ENCODE data around the gene CHD5. TPM values are rescaled to one million over a fixed set of nuclear protein-coding genes. Genes with fewer than 3 reads are reported as not detected.

CHD5 gene
- polyA plus RNA-seq, 1 donor from 2014 or later: 22.0 TPM

GRCh38 chr1:6134206-6134605 is 45.9 kb downstream of the CHD5 start:
- Histone ChIP-seq H3K36me3 (ENCODE audit: insufficient read depth, low read length) (no peaks in the 10 kb centered on the region), H4K20me1 (ENCODE audit: insufficient read depth) (no peaks in the 10 kb centered on the region)

GRCh38 chr1:6133146-6133895 is 46.8 kb downstream of the CHD5 start:
- Histone ChIP-seq H3K9me2 (ENCODE audit: insufficient read depth, low read length) (no peaks in the 10 kb centered on the region), H3K36me3 (ENCODE audit: insufficient read depth, low read length) (no peaks in the 10 kb centered on the region), H3K27me3 (ENCODE audit: insufficient read depth, low read depth, low read length) (no peaks in the 10 kb centered on the region), H3K4me2 (ENCODE audit: low read length) (no peak overlapping the region), H4K20me1 (ENCODE audit: insufficient read depth) (no peaks in the 10 kb centered on the region), H3K9ac (ENCODE audit: low read length) (no peak overlapping the region), H3K9me3 (ENCODE audit: low read length) (no peaks in the 10 kb centered on the region), H3F3A (ENCODE audit: insufficient read depth, low read length, poor library complexity, severe bottlenecking) (no peaks in the 10 kb centered on the region), H2AFZ (ENCODE audit: low read depth, low read length) (no peak overlapping the region), H3K79me2 (replicated peaks; ENCODE audit: insufficient read depth, low read length) (no peaks in the 10 kb centered on the region), H3K27ac (ENCODE audit: low read length) (no peak overlapping the region), H3K4me3 (ENCODE audit: low read length) (no peak overlapping the region)
- TF ChIP-seq MXI1 (conservative IDR thresholded peaks at IDR 0.05; ENCODE audit: poor library complexity, severe bottlenecking) (no peak), TAF1 (IDR thresholded peaks at IDR 0.05; ENCODE audit: low read depth) (no peak), POLR2AphosphoS5 (IDR thresholded peaks at IDR 0.05) (no peak), EZH2 (IDR thresholded peaks at IDR 0.05; ENCODE audit: borderline replicate concordance, insufficient read depth, low read length, poor library complexity, severe bottlenecking) (no peak), RAD21 (conservative IDR thresholded peaks at IDR 0.05) (no peak), CTCF (IDR thresholded peaks at IDR 0.05; ENCODE audit: poor library complexity, severe bottlenecking) (no peak), EP300 (conservative IDR thresholded peaks at IDR 0.05; ENCODE audit: poor library complexity, severe bottlenecking) (no peak)

More at GRCh38 chr1:6134206-6134605, 45.9 kb downstream of the CHD5 start:
- TF ChIP-seq TAF1 (IDR thresholded peaks at IDR 0.05; ENCODE audit: low read depth) (no peak), EZH2 (IDR thresholded peaks at IDR 0.05; ENCODE audit: borderline replicate concordance, insufficient read depth, low read length, poor library complexity, severe bottlenecking) (no peak), SMC3 (conservative IDR thresholded peaks at IDR 0.05; ENCODE audit: poor library complexity) (no peak), CTCF (IDR thresholded peaks at IDR 0.05; ENCODE audit: poor library complexity, severe bottlenecking) (no peak), POLR2AphosphoS5 (IDR thresholded peaks at IDR 0.05) (no peak), REST (IDR thresholded peaks at IDR 0.05; ENCODE audit: borderline replicate concordance) (no peak), MXI1 (conservative IDR thresholded peaks at IDR 0.05; ENCODE audit: poor library complexity, severe bottlenecking) (no peak), RAD21 (conservative IDR thresholded peaks at IDR 0.05) (no peak), EP300 (conservative IDR thresholded peaks at IDR 0.05; ENCODE audit: poor library complexity, severe bottlenecking) (no peak)
- no peak overlapping the region for H2AFZ ChIP-seq (ENCODE audit: low read depth, low read length)
- H3K79me2 ChIP-seq (replicated peaks; ENCODE audit: insufficient read depth, low read length): no peaks in the 10 kb centered on the region
- no peak overlapping the region for H3K4me3 ChIP-seq (ENCODE audit: low read length)
- no peaks in the 10 kb centered on the region for H3K9me3 ChIP-seq (ENCODE audit: low read length)
- no peaks in the 10 kb centered on the region for H3F3A ChIP-seq (ENCODE audit: insufficient read depth, low read length, poor library complexity, severe bottlenecking)
- no peak overlapping the region for H3K4me2 ChIP-seq (ENCODE audit: low read length)
- H3K9ac ChIP-seq (ENCODE audit: low read length): no peak overlapping the region
- no peaks in the 10 kb centered on the region for H3K9me2 ChIP-seq (ENCODE audit: insufficient read depth, low read length)
- no peaks in the 10 kb centered on the region for H3K27me3 ChIP-seq (ENCODE audit: insufficient read depth, low read depth, low read length)
- H3K27ac ChIP-seq (ENCODE audit: low read length): no peak overlapping the region

All from neural cell (in vitro differentiated cells).